ENCODE data around the gene GATC. TPM values are rescaled to one million over a fixed set of nuclear protein-coding genes. Genes with fewer than 3 reads are reported as not detected.

The GATC gene
- total RNA-seq, 1 donor from 2014 or later: 28.0 TPM

DNA sequence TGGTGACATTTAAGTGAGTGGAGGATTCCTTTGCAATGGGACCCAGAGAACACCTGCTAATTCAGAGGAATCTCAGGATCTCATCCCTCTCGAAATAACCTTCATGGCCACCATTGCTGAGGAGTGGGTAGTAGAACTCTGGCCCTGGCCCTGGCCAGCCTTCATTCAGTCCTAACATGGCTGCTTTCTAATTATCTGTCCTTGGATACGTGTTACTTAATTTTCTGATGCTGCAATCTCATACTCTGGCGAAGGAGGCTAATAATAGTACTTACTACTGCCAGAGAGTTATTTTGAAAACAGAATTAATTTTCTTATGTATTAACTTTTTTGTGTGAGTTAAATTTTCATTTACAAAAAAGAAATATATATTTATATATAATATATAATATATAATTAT, 20.4 kb upstream of the GATC start:
- Mint-ChIP-seq H3K27me3 (no peaks in the 10 kb centered on the region), H3K4me3 (ENCODE audit: low read depth) (no peak overlapping the region), H3K36me3 (ENCODE audit: insufficient read depth) (no peaks in the 10 kb centered on the region), H3K9me3 (ENCODE audit: low read depth) (no peaks in the 10 kb centered on the region), H3K27ac (peak overlapping the region; percentile 81), H3K4me1 (ENCODE audit: low read depth) (peaks cover 3% of the 10 kb centered on the region)
- DNase-seq (ENCODE audit: low spot score, unreplicated experiment): no peak
- TF ChIP-seq, protein P1, sequence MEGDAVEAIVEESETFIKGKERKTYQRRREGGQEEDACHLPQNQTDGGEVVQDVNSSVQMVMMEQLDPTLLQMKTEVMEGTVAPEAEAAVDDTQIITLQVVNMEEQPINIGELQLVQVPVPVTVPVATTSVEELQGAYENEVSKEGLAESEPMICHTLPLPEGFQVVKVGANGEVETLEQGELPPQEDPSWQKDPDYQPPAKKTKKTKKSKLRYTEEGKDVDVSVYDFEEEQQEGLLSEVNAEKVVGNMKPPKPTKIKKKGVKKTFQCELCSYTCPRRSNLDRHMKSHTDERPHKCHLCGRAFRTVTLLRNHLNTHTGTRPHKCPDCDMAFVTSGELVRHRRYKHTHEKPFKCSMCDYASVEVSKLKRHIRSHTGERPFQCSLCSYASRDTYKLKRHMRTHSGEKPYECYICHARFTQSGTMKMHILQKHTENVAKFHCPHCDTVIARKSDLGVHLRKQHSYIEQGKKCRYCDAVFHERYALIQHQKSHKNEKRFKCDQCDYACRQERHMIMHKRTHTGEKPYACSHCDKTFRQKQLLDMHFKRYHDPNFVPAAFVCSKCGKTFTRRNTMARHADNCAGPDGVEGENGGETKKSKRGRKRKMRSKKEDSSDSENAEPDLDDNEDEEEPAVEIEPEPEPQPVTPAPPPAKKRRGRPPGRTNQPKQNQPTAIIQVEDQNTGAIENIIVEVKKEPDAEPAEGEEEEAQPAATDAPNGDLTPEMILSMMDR (IDR thresholded peaks at IDR 0.05; ENCODE audit: unreplicated experiment): no peak

GRCh38 chr12:120428597-120429229, 17.5 kb upstream of the GATC start:
- TF ChIP-seq, protein P1 (IDR thresholded peaks at IDR 0.05; ENCODE audit: unreplicated experiment): no peak
- Mint-ChIP-seq H3K4me1 (ENCODE audit: low read depth) (peaks cover 3% of the 10 kb centered on the region), H3K36me3 (ENCODE audit: insufficient read depth) (no peaks in the 10 kb centered on the region), H3K4me3 (ENCODE audit: low read depth) (no peak overlapping the region), H3K27ac (no peak overlapping the region), H3K27me3 (no peaks in the 10 kb centered on the region), H3K9me3 (ENCODE audit: low read depth) (no peaks in the 10 kb centered on the region)
- DNase-seq (ENCODE audit: low spot score, unreplicated experiment): no peak

DNA sequence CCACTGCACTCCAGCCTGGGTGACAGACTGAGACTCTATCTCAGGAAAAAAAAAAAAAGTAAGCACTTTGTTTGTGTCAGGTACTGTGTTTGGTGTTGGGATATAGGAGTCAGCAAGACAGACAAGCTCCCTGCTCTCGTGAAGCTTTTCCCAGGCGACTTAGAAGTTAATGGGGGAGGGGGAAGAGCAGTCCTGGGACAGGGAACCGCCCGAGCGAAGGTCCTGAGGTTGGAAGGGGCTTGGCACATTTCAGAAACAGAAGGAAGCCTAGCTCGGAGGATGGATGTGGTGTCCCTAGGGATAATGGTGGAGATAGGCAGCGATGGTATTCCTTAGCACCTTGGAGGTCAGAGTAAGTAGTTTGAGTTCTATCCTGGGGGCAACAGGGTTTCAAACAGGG, 16.9 kb upstream of the GATC start:
- H3K4me1 Mint-ChIP-seq (ENCODE audit: low read depth): peaks cover 3% of the 10 kb centered on the region
- peak overlapping the region; percentile 89 for H3K27ac Mint-ChIP-seq
- H3K9me3 Mint-ChIP-seq (ENCODE audit: low read depth): no peaks in the 10 kb centered on the region
- H3K4me3 Mint-ChIP-seq (ENCODE audit: low read depth): no peak overlapping the region
- H3K36me3 Mint-ChIP-seq (ENCODE audit: insufficient read depth): no peaks in the 10 kb centered on the region
- no peak for DNase-seq (ENCODE audit: low spot score, unreplicated experiment)
- TF ChIP-seq, protein P1 (IDR thresholded peaks at IDR 0.05; ENCODE audit: unreplicated experiment): no peak
- H3K27me3 Mint-ChIP-seq: no peaks in the 10 kb centered on the region

DNA sequence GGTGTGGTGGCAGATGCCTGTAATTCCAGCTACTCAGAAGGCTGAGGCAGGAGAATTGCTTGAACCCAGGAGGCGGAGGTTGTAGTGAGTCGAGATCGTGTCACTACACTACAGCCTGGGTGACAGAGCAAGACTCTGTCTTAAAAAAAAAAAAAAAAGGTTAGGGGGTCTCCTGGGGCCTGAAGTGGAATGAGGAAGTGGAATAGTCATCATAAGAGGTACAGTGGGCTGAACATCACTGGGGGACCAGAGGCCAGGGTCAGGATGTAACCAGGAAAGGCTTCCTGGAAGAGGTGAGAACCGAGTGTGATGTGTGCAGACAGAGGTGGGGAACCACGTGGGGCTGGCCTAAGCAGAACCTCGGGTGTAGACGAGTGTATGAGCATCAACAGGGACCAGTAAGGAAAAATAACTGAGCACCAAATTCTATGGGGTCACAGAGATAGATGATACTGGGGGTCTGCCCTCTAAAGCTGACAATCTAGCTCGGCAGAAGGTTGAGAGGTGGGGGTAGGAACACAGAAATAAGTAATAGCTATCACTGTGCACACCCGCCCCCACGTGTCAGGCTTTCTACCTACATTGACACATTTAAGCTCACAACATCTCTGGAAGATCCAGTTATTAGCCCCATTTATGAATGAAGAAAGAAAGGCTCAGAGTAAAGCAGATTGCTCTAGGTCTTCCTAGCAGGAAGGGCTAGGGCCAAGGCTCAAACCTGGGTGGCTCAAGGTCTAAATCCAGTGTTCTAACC, 13.3 kb upstream of the GATC start:
- no peaks in the 10 kb centered on the region for H3K27me3 Mint-ChIP-seq
- H3K4me1 Mint-ChIP-seq (ENCODE audit: low read depth): peaks cover 3% of the 10 kb centered on the region
- H3K27ac Mint-ChIP-seq: no peak overlapping the region
- TF ChIP-seq, protein P1 (IDR thresholded peaks at IDR 0.05; ENCODE audit: unreplicated experiment): no peak
- H3K36me3 Mint-ChIP-seq (ENCODE audit: insufficient read depth): no peaks in the 10 kb centered on the region
- no peak overlapping the region for H3K4me3 Mint-ChIP-seq (ENCODE audit: low read depth)
- no peaks in the 10 kb centered on the region for H3K9me3 Mint-ChIP-seq (ENCODE audit: low read depth)
- no peak for DNase-seq (ENCODE audit: low spot score, unreplicated experiment)

DNA sequence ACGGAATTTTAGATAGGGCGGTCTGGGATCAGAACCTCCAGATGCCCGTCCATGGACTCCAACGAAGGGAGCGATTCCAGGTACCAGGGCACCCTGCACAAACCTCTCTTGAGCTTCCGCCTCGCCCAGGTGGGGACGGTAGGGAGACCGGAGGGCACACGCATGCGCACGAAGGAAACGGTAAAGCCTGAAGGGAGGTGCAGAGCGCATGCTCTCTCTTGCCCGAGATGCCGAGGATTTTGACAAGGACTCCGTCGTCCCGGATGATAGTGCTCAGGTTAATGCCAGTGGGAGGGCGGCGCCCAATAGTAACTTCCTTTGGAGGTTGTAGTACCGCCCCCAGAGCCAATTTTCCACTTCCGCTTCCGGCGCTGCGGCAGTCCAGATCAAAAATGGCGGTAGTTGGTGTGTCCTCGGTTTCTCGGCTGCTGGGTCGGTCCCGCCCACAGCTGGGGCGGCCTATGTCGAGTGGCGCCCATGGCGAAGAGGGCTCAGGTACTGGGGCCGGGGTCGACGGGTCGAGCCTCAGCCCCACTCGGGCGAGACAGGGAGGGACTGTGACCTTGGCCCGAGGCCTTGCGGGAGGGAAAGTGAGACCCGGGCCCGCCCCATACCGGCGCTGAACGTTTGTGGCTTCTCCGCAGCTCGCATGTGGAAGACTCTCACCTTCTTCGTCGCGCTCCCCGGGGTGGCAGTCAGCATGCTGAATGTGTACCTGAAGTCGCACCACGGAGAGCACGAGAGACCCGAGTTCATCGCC, 8.3 kb upstream of the GATC start, which contains the start of gene COX6A1:
Gene COX6A1, plus strand, starts transcription at position 379 of the 760 bp plus-strand sequence. Its CDS starts 14 bp downstream, at position 393.
- Mint-ChIP-seq H3K27ac (peak within 1 kb of the TSS; percentile 87), H3K36me3 (ENCODE audit: insufficient read depth) (peaks cover 3% of the 10 kb centered on the region), H3K27me3 (no peaks in the 10 kb centered on the region), H3K4me3 (ENCODE audit: low read depth) (peak within 1 kb of the TSS; percentile 93), H3K9me3 (ENCODE audit: low read depth) (no peaks in the 10 kb centered on the region), H3K4me1 (ENCODE audit: low read depth) (peaks cover 4% of the 10 kb centered on the region)
- TF ChIP-seq, protein P1 (IDR thresholded peaks at IDR 0.05; ENCODE audit: unreplicated experiment): peak; percentile 19
- DNase-seq (ENCODE audit: low spot score, unreplicated experiment): peak; percentile 88
